CD4-positive, alpha-beta memory T cell (primary cell): Measurements from ENCODE around the gene ZNF618. TPM values are rescaled to one million over a fixed set of nuclear protein-coding genes. Genes with fewer than 3 reads are reported as not detected.

Source experiments
- CTCF ChIA-PET: fragments of 350-600 bp; sonication (Branson Sonifier 250); formaldehyde crosslinking; loops from one replicate; lab custom pipeline; 2021; ENCODE audit warnings: inconsistent platforms; ENCODE audit not compliant: partially characterized antibody; lab: Charles Lee
- POLR2A ChIA-PET: fragments of 350-600 bp; sonication (Branson Sonifier 250); formaldehyde crosslinking; loops from one replicate; lab custom pipeline; 2021; ENCODE audit not compliant: partially characterized antibody; lab: Charles Lee
- DNase-seq, 5 donors: peaks; one replicate each; pipeline versions ENCODE4 v3.0.0 to v3.0.0-alpha.2; 2020 to 2022; ENCODE audit warnings: mixed read lengths in 1 of 5
- H3K27ac ChIP-seq: one replicate; pipeline ENCODE4 v1.7.0; 2013; ENCODE audit warnings: low read depth, low read length
- H3K27me3 ChIP-seq: 2 replicates; pipeline ENCODE4 v1.7.0; 2013; ENCODE audit warnings: mild to moderate bottlenecking, low read length, moderate library complexity; ENCODE audit not compliant: insufficient read depth
- H3K36me3 ChIP-seq: 2 replicates; pipeline ENCODE4 v1.7.0; 2013; ENCODE audit warnings: mild to moderate bottlenecking, low read length, moderate library complexity; ENCODE audit not compliant: insufficient read depth
- H3K4me1 ChIP-seq: 2 replicates; pipeline ENCODE4 v1.7.0; 2013; ENCODE audit warnings: mild to moderate bottlenecking, low read length, moderate library complexity; ENCODE audit not compliant: insufficient read depth
- H3K4me3 ChIP-seq, 2 donors: one replicate each; pipeline ENCODE4 v1.7.0; 2013; ENCODE audit warnings: low read length in 2 of 2, mild to moderate bottlenecking in 1 of 2
- H3K9me3 ChIP-seq, 2 donors: one replicate each; pipeline ENCODE4 v1.7.0; 2013; ENCODE audit warnings: low read length in 2 of 2, control low read depth in 1 of 2; ENCODE audit not compliant: control insufficient read depth in 1 of 2
- H3K27ac Mint-ChIP-seq, 7 donors: one replicate each; pipeline ENCODE4 v1.8.0; 2020 to 2021; ENCODE audit warnings: mixed read lengths in 7 of 7, mild to moderate bottlenecking in 6 of 7, inconsistent platforms in 3 of 7, moderate library complexity in 3 of 7
- H3K27me3 Mint-ChIP-seq, 2 donors: one replicate each; pipeline ENCODE4 v1.8.0; 2020 to 2021; ENCODE audit warnings: mixed read lengths in 2 of 2
- H3K36me3 Mint-ChIP-seq, 2 donors: one replicate each; pipeline ENCODE4 v1.8.0; 2020 to 2021; ENCODE audit warnings: mixed read lengths in 2 of 2, inconsistent platforms in 1 of 2, mild to moderate bottlenecking in 1 of 2
- H3K4me1 Mint-ChIP-seq, 4 donors: one replicate each; pipeline ENCODE4 v1.8.0; 2020 to 2021; ENCODE audit warnings: mixed read lengths in 4 of 4, mild to moderate bottlenecking in 1 of 4
- H3K4me3 Mint-ChIP-seq, 8 donors: one replicate each; pipeline ENCODE4 v1.8.0; 2020 to 2021; ENCODE audit warnings: mixed read lengths in 8 of 8, mild to moderate bottlenecking in 7 of 8, moderate library complexity in 6 of 8, inconsistent platforms in 3 of 8
- H3K9me3 Mint-ChIP-seq, 8 donors: one replicate each; pipeline ENCODE4 v1.8.0; 2020 to 2021; ENCODE audit warnings: mixed read lengths in 8 of 8, mild to moderate bottlenecking in 5 of 8, inconsistent platforms in 3 of 8, moderate library complexity in 1 of 8
- intact Hi-C: fragments of 100-400 bp; cut with micrococcal nuclease; formaldehyde crosslinking; loops from one replicate; pipeline ENCODE4 v1.15.1; 2023
- polyA plus RNA-seq, 2 donors: library from polyadenylated mRNA; unstranded; fragments of 300-500 nt; fragmentation: Illumina TruSeq; gene quantifications; one replicate each; pipeline ENCODE4 v1.2.3, GENCODE V29; 2021
- total RNA-seq, 2 experiments: library from RNA; stranded (reverse); gene quantifications; one replicate each; pipeline ENCODE4 v1.2.3, GENCODE V29; 2021

Gene ZNF618
- total and polyA plus RNA-seq, 4 experiments from 2014 or later, result 0.79 to 1.7 (median 0.80) TPM; not detected in 1

GRCh38 chr9:114051706-114052105 is 175.6 kb downstream of the ZNF618 start:
- no peaks in the 10 kb centered on the region for H3K36me3 ChIP-seq
- POLR2A ChIA-PET, result no interaction called here
- no peaks in the 10 kb centered on the region for H3K4me1 ChIP-seq
- Mint-ChIP-seq H3K27ac (no peak overlapping the region), H3K27me3 (peaks cover 0 to under 1% of the 10 kb centered on the region in 2 donors), H3K4me3 (no peak overlapping the region), H3K4me1 (no peaks in the 10 kb centered on the region), H3K9me3 (no peaks in the 10 kb centered on the region), H3K36me3 (peaks cover 0 to 3% of the 10 kb centered on the region in 2 donors)
- H3K27ac ChIP-seq, result no peak overlapping the region
- no peak for DNase-seq
- no peak overlapping the region for H3K4me3 ChIP-seq
- intact Hi-C loops, result no loop called here
- CTCF ChIA-PET, result no interaction called here
- H3K27me3 ChIP-seq, result no peaks in the 10 kb centered on the region
- no peaks in the 10 kb centered on the region for H3K9me3 ChIP-seq

GRCh38 chr9:114053246-114054005 is 177.3 kb downstream of the ZNF618 start:
- Histone ChIP-seq H3K9me3 (no peaks in the 10 kb centered on the region), H3K4me1 (no peaks in the 10 kb centered on the region), H3K27ac (no peak overlapping the region), H3K4me3 (no peak overlapping the region), H3K27me3 (no peaks in the 10 kb centered on the region), H3K36me3 (no peaks in the 10 kb centered on the region)
- no peak for DNase-seq
- no peaks in the 10 kb centered on the region for H3K9me3 Mint-ChIP-seq
- intact Hi-C loops, result no loop called here
- H3K27me3 Mint-ChIP-seq, result no peaks in the 10 kb centered on the region
- CTCF ChIA-PET, result no interaction called here
- no peak overlapping the region for H3K27ac Mint-ChIP-seq
- POLR2A ChIA-PET, result no interaction called here
- no peaks in the 10 kb centered on the region for H3K4me1 Mint-ChIP-seq
- no peak overlapping the region for H3K4me3 Mint-ChIP-seq
- peaks cover 0 to 3% of the 10 kb centered on the region in 2 donors for H3K36me3 Mint-ChIP-seq

GRCh38 chr9:114054191-114054690 is 178.1 kb downstream of the ZNF618 start:
- POLR2A ChIA-PET, result no interaction called here
- Mint-ChIP-seq H3K4me3 (no peak overlapping the region), H3K4me1 (no peaks in the 10 kb centered on the region), H3K27ac (no peak overlapping the region), H3K9me3 (no peaks in the 10 kb centered on the region), H3K27me3 (no peaks in the 10 kb centered on the region), H3K36me3 (peaks cover 0 to 3% of the 10 kb centered on the region in 2 donors)
- no peaks in the 10 kb centered on the region for H3K9me3 ChIP-seq
- no peaks in the 10 kb centered on the region for H3K27me3 ChIP-seq
- CTCF ChIA-PET, result no interaction called here
- H3K4me3 ChIP-seq, result no peak overlapping the region
- no peaks in the 10 kb centered on the region for H3K36me3 ChIP-seq
- H3K27ac ChIP-seq, result no peak overlapping the region
- intact Hi-C loops, result no loop called here
- no peak for DNase-seq
- no peaks in the 10 kb centered on the region for H3K4me1 ChIP-seq

- Mint-ChIP-seq H3K4me1 (no peaks in the 10 kb centered on the region), H3K36me3 (peaks cover 0 to under 1% of the 10 kb centered on the region in 2 donors), H3K4me3 (no peak overlapping the region), H3K27ac (no peak overlapping the region), H3K27me3 (no peaks in the 10 kb centered on the region), H3K9me3 (no peaks in the 10 kb centered on the region)
- DNase-seq, result no peak
- no peak overlapping the region for H3K27ac ChIP-seq
- H3K36me3 ChIP-seq, result no peaks in the 10 kb centered on the region
- no peaks in the 10 kb centered on the region for H3K9me3 ChIP-seq
- CTCF ChIA-PET, result no interaction called here
- H3K27me3 ChIP-seq, result no peaks in the 10 kb centered on the region
- H3K4me3 ChIP-seq, result no peak overlapping the region
- POLR2A ChIA-PET, result no interaction called here
- H3K4me1 ChIP-seq, result no peaks in the 10 kb centered on the region
- intact Hi-C loops, result no loop called here
These were observed 179.0 kb downstream of the ZNF618 start for GRCh38 chr9:114055061-114055460.

GRCh38 chr9:114055894-114056293 is 179.8 kb downstream of the ZNF618 start:
- CTCF ChIA-PET, result no interaction called here

GRCh38 chr9:114056527-114056926 is 180.4 kb downstream of the ZNF618 start:
- Mint-ChIP-seq H3K27ac (no peak overlapping the region), H3K36me3 (no peaks in the 10 kb centered on the region), H3K27me3 (peaks cover 2 to 4% of the 10 kb centered on the region in 2 donors), H3K4me1 (no peaks in the 10 kb centered on the region), H3K9me3 (no peaks in the 10 kb centered on the region), H3K4me3 (no peak overlapping the region)
- Histone ChIP-seq H3K9me3 (no peaks in the 10 kb centered on the region), H3K27ac (no peak overlapping the region), H3K27me3 (no peaks in the 10 kb centered on the region), H3K4me3 (no peak overlapping the region), H3K4me1 (no peaks in the 10 kb centered on the region), H3K36me3 (no peaks in the 10 kb centered on the region)
- no peak for DNase-seq
- ChIA-PET POLR2A (no interaction called here), CTCF (no interaction called here)
- intact Hi-C loops, result no loop called here

More at GRCh38 chr9:114055894-114056293, 179.8 kb downstream of the ZNF618 start:
- POLR2A ChIA-PET, result no interaction called here
- Histone ChIP-seq H3K36me3 (no peaks in the 10 kb centered on the region), H3K27me3 (no peaks in the 10 kb centered on the region), H3K27ac (no peak overlapping the region), H3K4me3 (no peak overlapping the region), H3K4me1 (no peaks in the 10 kb centered on the region), H3K9me3 (no peaks in the 10 kb centered on the region)
- H3K27me3 Mint-ChIP-seq, result peaks cover 2% of the 10 kb centered on the region in 2 donors
- H3K27ac Mint-ChIP-seq, result no peak overlapping the region
- no peaks in the 10 kb centered on the region for H3K4me1 Mint-ChIP-seq
- H3K4me3 Mint-ChIP-seq, result no peak overlapping the region
- no peaks in the 10 kb centered on the region for H3K9me3 Mint-ChIP-seq
- no peaks in the 10 kb centered on the region for H3K36me3 Mint-ChIP-seq
- DNase-seq, result no peak
- intact Hi-C loops, result no loop called here

GRCh38 chr9:114057161-114057885 is 181.2 kb downstream of the ZNF618 start:
- CTCF ChIA-PET, result no interaction called here
- Histone ChIP-seq H3K4me1 (no peaks in the 10 kb centered on the region), H3K9me3 (no peaks in the 10 kb centered on the region), H3K36me3 (no peaks in the 10 kb centered on the region), H3K4me3 (no peak overlapping the region), H3K27ac (no peak overlapping the region), H3K27me3 (no peaks in the 10 kb centered on the region)
- Mint-ChIP-seq H3K36me3 (no peaks in the 10 kb centered on the region), H3K27me3 (peaks cover 5 to 10% of the 10 kb centered on the region in 2 donors), H3K4me1 (no peaks in the 10 kb centered on the region), H3K4me3 (no peak overlapping the region), H3K27ac (no peak overlapping the region), H3K9me3 (no peaks in the 10 kb centered on the region)
- intact Hi-C loops, result no loop called here
- POLR2A ChIA-PET, result no interaction called here
- no peak for DNase-seq
